Cardiac fibroblast (primary cell): ENCODE results near the gene FAM114A1.
A peak's percentile ranks its signal among the peaks of the same experiment; 100 is the strongest.
"Not testable (repeated sequence)": the region's sequence is repeated elsewhere in the genome, so short reads cannot be mapped to it uniquely, and the experiment has no call there.

Experiments used
- DNase-seq, 2 donors: peaks; one replicate each; pipeline versions ENCODE4 v3.0.0 to v3.0.0-alpha.2; 2010; ENCODE audit warnings: low read depth in 2 of 2
- H3K4me3 ChIP-seq, 2 donors: replicated peaks in 1 of 2; 1 replicate in 1 of 2; 2 replicates in 1 of 2; pipeline ENCODE4 v1.5.1; 2011; ENCODE audit warnings: low read depth in 2 of 2, low read length in 2 of 2, mild to moderate bottlenecking in 2 of 2, moderate library complexity in 1 of 2
- TF ChIP-seq, protein P1 (sequence below): IDR thresholded peaks from one replicate; pipeline ENCODE4 v1.5.1; 2011; ENCODE audit warnings: low read depth, mild to moderate bottlenecking, low read length, inconsistent platforms

Gene FAM114A1

DNA sequence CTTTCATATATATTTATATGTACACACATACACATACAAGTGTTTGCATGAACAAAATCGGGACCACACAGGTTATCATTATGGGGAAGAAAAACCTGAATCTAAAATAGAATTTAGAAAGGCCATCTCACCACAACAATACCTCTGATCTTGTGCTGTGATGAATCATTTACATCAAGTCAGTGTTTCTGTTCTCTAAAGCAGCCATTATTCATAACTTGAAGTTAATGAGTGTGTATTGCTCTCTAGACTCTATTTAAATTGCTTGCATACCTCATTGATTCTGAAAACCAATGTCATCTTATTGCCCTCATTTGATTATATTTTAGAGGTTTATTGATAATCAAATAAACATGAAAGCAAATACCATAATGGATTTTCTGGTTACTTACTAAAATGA, 71.6 kb downstream of the FAM114A1 start:
- H3K4me3 ChIP-seq: no peak overlapping the region
- DNase-seq: no peak
- TF ChIP-seq, protein P1, sequence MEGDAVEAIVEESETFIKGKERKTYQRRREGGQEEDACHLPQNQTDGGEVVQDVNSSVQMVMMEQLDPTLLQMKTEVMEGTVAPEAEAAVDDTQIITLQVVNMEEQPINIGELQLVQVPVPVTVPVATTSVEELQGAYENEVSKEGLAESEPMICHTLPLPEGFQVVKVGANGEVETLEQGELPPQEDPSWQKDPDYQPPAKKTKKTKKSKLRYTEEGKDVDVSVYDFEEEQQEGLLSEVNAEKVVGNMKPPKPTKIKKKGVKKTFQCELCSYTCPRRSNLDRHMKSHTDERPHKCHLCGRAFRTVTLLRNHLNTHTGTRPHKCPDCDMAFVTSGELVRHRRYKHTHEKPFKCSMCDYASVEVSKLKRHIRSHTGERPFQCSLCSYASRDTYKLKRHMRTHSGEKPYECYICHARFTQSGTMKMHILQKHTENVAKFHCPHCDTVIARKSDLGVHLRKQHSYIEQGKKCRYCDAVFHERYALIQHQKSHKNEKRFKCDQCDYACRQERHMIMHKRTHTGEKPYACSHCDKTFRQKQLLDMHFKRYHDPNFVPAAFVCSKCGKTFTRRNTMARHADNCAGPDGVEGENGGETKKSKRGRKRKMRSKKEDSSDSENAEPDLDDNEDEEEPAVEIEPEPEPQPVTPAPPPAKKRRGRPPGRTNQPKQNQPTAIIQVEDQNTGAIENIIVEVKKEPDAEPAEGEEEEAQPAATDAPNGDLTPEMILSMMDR: no peak

DNA sequence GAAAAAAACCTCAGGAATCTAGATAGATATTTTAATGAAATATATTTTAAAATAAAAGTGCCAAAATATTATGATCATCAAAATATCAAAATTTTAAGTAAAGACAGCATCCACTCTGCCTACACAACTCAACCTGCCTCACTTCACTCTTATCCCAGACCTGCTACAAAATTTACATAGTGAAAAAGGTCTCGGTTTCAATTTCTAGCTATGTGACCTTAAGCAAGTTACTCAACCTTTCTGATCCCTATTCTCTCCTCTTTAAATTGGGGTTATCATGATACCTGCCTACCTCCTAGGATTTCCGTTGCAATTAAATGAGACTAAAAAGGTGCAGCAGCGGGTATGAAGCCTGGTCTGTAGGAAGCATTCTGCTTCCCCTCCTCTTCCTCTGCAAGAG, 72.9 kb downstream of the FAM114A1 start:
- no peak overlapping the region for H3K4me3 ChIP-seq
- no peak for DNase-seq

DNA sequence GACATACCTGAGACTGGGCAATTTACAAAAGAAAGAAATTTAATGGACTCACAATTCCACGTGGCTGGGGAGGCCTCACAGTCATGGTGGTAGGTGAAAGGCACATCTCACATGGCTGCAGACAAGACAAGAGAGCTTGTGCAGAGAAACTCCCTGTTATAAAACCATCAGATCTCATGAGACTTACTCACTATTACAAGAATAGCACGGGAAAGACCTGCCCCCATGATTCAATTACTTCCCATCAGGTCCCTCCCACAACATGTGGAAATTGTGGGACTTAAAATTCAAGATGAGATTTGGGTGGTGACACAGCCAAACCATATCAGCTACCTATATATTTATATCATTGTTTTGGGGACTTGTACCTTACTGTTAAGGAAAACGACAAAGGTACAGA, 74.3 kb downstream of the FAM114A1 start:
- peak; percentile 39 to 78 for DNase-seq

More for the DNA sequence above, 72.9 kb downstream of the FAM114A1 start:
- TF ChIP-seq, protein P1: no peak

DNA sequence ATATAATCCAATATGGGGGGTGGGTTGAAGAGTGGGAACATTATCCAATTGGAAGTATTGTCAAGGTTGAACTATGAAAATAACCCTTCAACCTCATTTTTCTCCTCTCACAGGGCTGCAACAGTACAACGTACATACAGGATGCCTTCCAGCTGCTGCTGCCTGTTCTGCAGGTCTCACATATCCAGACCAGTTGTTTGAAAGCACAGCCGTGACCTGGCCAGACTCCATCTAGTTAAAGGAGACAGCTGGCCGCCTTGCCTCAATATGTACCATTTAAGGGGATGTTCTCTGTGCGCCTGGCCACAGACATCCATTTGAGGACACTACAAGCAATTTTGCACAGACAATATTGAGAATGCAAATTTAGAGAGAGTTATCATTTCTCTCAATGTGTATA, 75.7 kb downstream of the FAM114A1 start:
- H3K4me3 ChIP-seq: no peak overlapping the region
- TF ChIP-seq, protein P1: no peak
- DNase-seq: peak in 1 of 2 donors; percentile 64

More for the DNA sequence above, 74.3 kb downstream of the FAM114A1 start:
- not testable (repeated sequence) for H3K4me3 ChIP-seq

DNA sequence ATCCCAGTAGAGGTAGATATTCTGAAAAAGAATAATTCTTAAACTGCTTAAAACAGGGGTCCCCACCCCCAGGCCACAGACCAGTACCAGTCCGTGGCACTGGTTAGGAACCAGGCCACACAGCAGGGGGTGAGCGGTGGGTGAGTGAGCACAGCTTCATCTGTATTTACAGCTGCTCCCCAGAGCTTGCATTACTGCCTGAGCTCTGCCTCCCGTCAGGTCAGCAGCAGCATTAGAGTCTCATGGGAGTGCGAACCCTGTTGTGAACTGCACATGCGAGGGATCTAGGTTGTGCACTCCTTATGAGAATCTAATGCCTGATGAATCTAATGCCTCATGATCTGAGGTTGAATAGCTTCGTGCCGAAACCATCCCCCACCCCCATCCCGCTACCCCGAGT, 76.8 kb downstream of the FAM114A1 start:
- TF ChIP-seq, protein P1: no peak
- no peak for DNase-seq
- no peak overlapping the region for H3K4me3 ChIP-seq

DNA sequence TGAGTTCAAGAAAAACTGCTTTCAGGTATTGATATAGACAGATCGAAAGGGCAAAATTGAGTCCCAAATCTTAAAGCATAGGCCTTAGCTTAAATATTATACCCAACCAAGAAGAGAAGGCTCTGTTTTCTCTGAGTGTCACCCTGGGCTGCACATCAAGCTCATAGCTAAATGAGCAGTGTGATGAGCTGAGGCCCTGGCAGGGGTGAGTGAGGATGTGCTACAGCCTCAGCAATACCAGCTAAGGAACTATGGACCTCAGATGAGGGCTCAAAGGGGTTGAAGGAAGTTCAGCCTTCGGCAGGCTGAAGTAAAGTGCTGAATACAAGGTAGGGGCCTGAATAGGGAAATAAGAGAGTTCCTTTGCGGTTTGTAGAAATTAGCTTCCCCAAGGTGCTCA, 79.3 kb downstream of the FAM114A1 start:
- no peak for DNase-seq
- H3K4me3 ChIP-seq: no peak overlapping the region
- TF ChIP-seq, protein P1: no peak

DNA sequence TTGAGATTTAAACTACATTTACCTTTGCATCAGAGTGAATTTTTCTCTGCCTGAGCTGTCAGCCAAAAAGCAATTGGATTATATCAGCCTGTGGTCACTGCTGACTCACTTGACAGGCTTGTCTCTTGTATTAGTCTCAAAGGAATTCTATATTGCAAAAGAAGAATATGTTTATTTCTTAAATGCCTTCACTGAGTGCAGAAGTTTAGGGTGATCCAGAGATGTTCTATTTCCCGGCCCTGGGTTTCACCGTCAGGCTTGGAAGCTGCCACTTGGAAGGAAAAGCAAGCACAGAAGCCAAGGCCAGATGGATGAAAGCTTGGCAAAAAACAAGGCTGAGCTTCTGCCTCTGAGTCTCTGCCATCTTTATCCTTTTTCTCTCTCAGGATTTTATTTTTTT, 80.9 kb downstream of the FAM114A1 start:
- TF ChIP-seq, protein P1: no peak
- peak; percentile 93 to 94 for DNase-seq
- H3K4me3 ChIP-seq: no peak overlapping the region
